Activated naive CD4-positive, alpha-beta T cell treated with anti-CD3 and anti-CD28 coated beads, Interleukin-2, amount 50 U/mL, for 72 hours (primary cell): ENCODE results near the gene FYCO1. TPM values are rescaled to one million over a fixed set of nuclear protein-coding genes. Genes with fewer than 3 reads are reported as not detected.

ENCODE experiments used
- ATAC-seq, 2 donors: fragments of 150-1000 bp; cut with Tn5 transposase; 2 replicates each; pipeline ENCODE4 v1.10.0; 2021; ENCODE audit warnings: mild to moderate bottlenecking in 2 of 2, moderate library complexity in 2 of 2
- DNase-seq, 2 donors: peaks; one replicate each; pipeline ENCODE4 v3.0.0; 2021 to 2022; ENCODE audit warnings: low spot score in 2 of 2
- H3K27ac Mint-ChIP-seq, 2 donors: one replicate each; pipeline ENCODE4 v1.8.0; 2022; ENCODE audit warnings: mild to moderate bottlenecking in 2 of 2, mixed read lengths in 2 of 2
- H3K36me3 Mint-ChIP-seq, 2 donors: one replicate each; pipeline ENCODE4 v1.8.0; 2022; ENCODE audit warnings: mixed read lengths in 2 of 2
- H3K9me3 Mint-ChIP-seq, 2 donors: one replicate each; pipeline ENCODE4 v1.8.0; 2022; ENCODE audit warnings: mixed read lengths in 2 of 2
- total RNA-seq, 2 donors: library from RNA; stranded (reverse); gene quantifications; one replicate each; pipeline ENCODE4 v1.2.3, GENCODE V29; 2022

FYCO1 gene
- total RNA-seq, 2 donors from 2014 or later = 4.4 to 18.1 TPM

- H3K9me3 Mint-ChIP-seq = peaks cover 0 to 4% of the 10 kb centered on the region in 2 donors
- H3K27ac Mint-ChIP-seq = peak overlapping the region; percentile 50 to 86
- DNase-seq (peak; percentile 67 to 69), ATAC-seq (peak; percentile 43 to 74)
- peaks cover 48 to 74% of the 10 kb centered on the region in 2 donors for H3K36me3 Mint-ChIP-seq
These were observed 17.4 kb downstream of the FYCO1 start for GRCh38 chr3:45978006-45978761.

DNA sequence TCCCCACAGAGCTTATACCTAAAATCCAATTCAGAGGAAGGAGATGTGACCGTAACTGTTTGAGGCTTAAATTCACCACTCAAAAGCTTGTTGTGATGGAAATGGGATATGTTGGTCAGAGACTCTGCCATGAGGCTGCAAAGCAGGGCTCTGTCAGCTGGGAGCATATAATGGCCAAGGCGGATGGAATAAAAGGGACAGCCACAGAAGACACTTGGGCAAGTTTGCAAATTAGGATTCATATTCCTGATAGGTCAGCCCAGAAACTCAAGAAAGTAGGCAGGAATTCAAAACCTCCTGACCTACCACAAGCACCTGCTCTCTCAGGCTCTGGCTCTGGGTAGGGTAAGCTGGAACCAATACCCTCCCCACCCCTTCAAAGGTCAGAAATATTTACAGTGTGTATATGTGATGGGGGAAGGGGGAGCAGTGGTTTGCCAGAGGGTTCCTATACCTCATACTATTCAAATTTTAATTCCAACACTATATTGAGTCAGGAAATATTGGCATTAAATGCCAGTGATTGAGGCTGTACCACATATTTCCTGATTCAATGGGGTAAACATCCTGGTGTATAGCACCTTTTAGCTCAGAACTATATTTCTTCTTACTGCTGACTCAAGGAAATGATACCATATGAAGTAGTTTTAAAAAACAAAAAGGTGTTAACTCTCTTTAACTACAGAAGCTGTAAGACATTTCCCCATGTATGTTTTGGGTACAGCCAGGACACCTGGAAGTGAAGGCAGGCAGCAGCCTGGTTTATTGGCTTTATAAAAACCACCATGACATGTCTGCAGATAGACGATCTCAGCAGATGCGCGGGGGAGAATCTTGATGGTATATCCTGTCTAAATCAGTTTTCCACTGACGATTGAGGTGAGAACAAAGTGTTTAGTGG is 19.2 kb downstream of the FYCO1 start:
- peak; percentile 11 to 21 for ATAC-seq
- Mint-ChIP-seq H3K27ac (peak overlapping the region in 1 of 2 donors; percentile 83), H3K9me3 (peaks cover 0 to 4% of the 10 kb centered on the region in 2 donors), H3K36me3 (peaks cover 44 to 79% of the 10 kb centered on the region in 2 donors)
- no peak for DNase-seq

DNA sequence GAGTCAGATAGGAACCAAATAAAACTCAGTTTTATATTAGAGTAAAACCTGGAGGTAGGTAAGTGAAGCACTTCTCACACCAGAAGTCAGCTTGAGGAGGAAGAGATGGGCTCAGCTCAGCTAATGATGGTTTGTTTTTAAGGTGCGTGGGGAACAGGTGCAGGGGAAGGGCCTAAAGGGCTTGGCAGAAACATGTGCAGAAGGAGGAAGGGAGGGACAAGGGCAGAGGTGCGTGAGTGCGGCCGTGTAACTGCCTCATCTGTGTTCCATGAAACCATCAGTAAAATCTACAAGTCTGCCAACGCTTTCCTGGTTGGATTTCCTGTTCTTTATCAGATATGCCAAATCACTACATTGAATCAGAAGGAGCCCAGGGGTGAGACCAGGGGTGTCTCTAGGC is 19.9 kb downstream of the FYCO1 start:
- ATAC-seq = peak in 1 of 2 donors; percentile 25
- H3K27ac Mint-ChIP-seq = peak overlapping the region; percentile 58 to 83
- H3K36me3 Mint-ChIP-seq = peaks cover 45 to 80% of the 10 kb centered on the region in 2 donors
- H3K9me3 Mint-ChIP-seq = peaks cover 0 to 4% of the 10 kb centered on the region in 2 donors
- DNase-seq = no peak

DNA sequence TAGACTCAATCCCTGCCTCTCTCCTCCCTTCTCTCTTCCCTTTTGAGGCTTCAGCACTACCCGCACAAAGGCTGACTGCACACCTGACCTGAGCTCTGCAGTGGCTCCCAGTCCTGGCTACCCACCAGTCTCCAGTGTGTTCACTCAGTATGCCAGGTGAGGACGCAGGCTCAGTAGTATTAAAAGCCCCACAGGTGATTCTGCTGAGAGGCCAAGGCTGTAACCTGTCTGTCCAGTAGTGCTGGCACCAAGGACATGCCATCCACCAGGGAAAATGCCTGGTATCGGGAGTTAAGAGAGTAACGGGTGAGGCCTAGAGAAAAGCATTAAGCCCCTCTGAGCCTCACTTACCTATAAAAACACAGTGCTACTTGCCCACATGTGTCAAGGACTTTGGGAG is 20.9 kb downstream of the FYCO1 start:
- peaks cover 50 to 74% of the 10 kb centered on the region in 2 donors for H3K36me3 Mint-ChIP-seq
- H3K9me3 Mint-ChIP-seq = peaks cover 0 to 4% of the 10 kb centered on the region in 2 donors
- DNase-seq (no peak), ATAC-seq (no peak)
- peak overlapping the region in 1 of 2 donors; percentile 18 for H3K27ac Mint-ChIP-seq

DNA sequence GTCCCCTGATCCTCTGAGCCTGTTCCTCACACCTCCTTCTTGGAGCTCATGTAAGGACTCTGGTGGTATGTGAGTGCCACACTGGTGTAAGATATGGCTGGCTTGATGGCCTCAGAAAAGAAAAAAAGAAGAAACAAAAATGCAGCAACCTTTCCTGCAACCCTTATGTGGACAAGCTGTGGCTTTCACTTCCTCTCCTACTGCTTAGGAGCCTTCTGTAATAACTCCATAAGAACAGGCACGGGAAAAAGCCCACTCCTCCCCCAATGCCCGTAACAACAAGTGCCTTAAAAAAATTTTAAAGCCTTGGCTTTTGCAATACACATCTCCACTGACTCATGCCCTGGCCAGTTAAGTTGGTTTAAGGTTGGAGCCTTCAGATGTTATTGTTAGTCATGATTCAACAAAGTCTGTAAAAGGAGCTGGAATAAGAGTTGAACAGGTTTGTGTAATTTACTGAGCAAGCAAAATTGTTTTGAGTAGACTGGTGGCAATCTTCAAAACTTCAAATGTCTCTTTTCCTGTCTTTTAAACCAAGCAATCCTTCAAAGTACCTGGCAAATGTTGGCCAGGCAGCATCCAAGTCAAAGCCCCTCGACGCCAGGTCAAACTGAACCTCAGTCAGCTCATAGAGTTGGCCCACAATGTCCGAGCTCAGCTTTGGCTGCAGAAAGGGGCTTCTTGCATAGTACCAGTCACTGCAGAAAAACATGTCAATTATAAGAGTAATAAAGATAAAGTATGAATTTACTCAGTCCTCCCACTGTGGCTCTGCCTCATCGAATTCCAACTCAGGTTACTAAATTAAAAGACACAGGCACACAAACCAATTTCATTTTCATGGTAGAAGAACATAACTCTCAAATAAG is 22.9 kb downstream of the FYCO1 start:
- Mint-ChIP-seq H3K27ac (no peak overlapping the region), H3K9me3 (no peaks in the 10 kb centered on the region), H3K36me3 (peaks cover 42 to 72% of the 10 kb centered on the region in 2 donors)
- ATAC-seq (peak; percentile 49 to 72), DNase-seq (no peak)

DNA sequence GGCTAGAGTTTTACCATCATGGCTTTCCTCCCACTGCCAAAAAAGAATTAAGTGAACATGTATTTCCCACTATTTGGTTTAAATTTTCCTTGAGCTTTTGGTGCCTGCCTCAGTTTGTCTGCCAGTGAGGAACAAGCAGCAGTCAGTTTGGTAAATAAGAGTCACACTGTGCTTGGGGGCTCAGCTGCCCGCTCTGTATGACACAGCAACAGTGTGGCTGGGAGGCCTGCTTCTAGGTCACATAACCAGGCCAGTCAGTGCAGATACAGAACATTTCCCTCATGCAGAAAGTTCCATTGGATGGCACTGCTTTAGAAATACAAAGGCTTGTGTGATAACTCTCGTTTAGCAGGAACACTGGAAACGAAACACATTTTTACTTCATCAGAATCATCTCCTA is 25.7 kb downstream of the FYCO1 start:
- Mint-ChIP-seq H3K36me3 (peaks cover 45 to 70% of the 10 kb centered on the region in 2 donors), H3K9me3 (no peaks in the 10 kb centered on the region), H3K27ac (no peak overlapping the region)
- ATAC-seq = no peak
- no peak for DNase-seq

DNA sequence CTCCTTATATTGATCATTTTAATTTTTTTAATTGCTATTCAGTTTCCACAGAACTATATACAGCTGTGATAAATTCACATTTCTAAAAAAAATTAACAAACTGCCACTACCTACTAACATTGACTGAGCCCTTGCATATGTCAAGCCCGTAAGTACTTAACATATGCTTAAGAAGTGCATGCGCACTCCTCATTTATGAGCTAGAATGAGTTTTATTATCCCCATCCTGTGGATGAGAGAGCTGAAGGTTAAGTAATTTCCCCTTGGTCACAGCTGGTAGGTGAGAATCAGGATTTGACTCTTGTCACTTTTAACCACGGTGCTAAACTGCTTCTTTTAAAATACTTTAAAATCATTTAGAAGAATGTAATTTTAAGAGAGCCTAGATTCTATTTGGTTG is 26.5 kb downstream of the FYCO1 start:
- no peak for ATAC-seq
- peaks cover 49 to 69% of the 10 kb centered on the region in 2 donors for H3K36me3 Mint-ChIP-seq
- H3K27ac Mint-ChIP-seq = peak overlapping the region in 1 of 2 donors; percentile 9
- DNase-seq = no peak
- H3K9me3 Mint-ChIP-seq = no peaks in the 10 kb centered on the region

- H3K27ac Mint-ChIP-seq = no peak overlapping the region
- H3K9me3 Mint-ChIP-seq = no peaks in the 10 kb centered on the region
- ATAC-seq (no peak), DNase-seq (no peak)
- H3K36me3 Mint-ChIP-seq = peaks cover 49 to 71% of the 10 kb centered on the region in 2 donors
These were observed 26.9 kb downstream of the FYCO1 start for GRCh38 chr3:45968706-45969105.

DNA sequence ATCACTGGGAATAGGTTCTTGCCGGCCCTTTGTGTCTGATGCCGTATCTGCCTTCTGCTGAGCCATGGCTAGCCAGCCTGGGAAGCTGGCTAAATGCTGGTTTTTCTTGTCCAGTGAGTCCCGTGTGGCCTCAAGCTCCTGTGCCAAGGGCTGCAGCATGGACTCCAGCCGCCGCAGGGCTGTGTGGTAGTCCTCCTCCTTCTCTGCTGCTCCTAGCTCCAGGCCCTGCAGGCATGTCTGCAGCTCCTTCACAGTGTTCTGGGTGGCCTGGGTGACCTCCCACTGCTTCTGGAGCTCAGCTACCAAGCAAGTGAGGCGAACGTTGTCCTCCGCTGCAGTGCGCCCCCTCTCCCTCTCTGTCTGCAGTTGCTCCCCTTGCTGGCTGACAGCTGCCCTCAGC is 27.5 kb downstream of the FYCO1 start:
- ATAC-seq (no peak), DNase-seq (no peak)
- Mint-ChIP-seq H3K36me3 (peaks cover 55 to 72% of the 10 kb centered on the region in 2 donors), H3K9me3 (no peaks in the 10 kb centered on the region), H3K27ac (no peak overlapping the region)

- Mint-ChIP-seq H3K36me3 (peaks cover 59 to 72% of the 10 kb centered on the region in 2 donors), H3K9me3 (no peaks in the 10 kb centered on the region), H3K27ac (no peak overlapping the region)
- no peak for DNase-seq
- ATAC-seq = no peak
These were observed 27.9 kb downstream of the FYCO1 start for GRCh38 chr3:45967724-45968123.

GRCh38 chr3:45966950-45967640 is 28.5 kb downstream of the FYCO1 start:
- Mint-ChIP-seq H3K9me3 (no peaks in the 10 kb centered on the region), H3K36me3 (peaks cover 63 to 68% of the 10 kb centered on the region in 2 donors), H3K27ac (peak overlapping the region in 1 of 2 donors; percentile 47)
- no peak for ATAC-seq
- no peak for DNase-seq

DNA sequence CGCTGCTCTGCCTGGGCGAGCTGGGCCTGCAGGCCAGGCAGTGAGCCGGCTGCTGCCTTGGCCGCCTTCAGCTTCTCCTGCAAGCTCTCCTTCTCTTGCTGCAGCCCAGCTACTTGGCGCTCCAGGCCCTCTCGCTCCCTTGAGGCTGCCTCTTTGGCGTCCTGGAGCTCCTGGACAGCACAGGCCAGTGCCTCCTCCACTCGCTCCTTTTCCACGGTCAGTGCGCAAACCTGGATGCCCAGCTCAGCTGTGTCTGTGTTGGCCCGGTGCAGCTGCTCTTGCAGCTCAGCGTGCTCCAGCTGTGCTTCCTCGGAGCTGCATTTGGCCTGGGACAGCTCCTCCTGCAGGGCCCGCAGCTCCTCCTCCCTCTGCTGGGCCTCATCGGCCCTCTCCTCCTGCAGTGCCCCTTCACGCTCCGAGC is 29.2 kb downstream of the FYCO1 start:
- H3K9me3 Mint-ChIP-seq = no peaks in the 10 kb centered on the region
- DNase-seq = no peak
- H3K27ac Mint-ChIP-seq = peak overlapping the region in 1 of 2 donors; percentile 47
- H3K36me3 Mint-ChIP-seq = peaks cover 60 to 68% of the 10 kb centered on the region in 2 donors
- no peak for ATAC-seq

GRCh38 chr3:45965653-45966052 is 30.0 kb downstream of the FYCO1 start:
- ATAC-seq (peak in 1 of 2 donors; percentile 9), DNase-seq (no peak)
- H3K36me3 Mint-ChIP-seq = peaks cover 59 to 68% of the 10 kb centered on the region in 2 donors

DNA sequence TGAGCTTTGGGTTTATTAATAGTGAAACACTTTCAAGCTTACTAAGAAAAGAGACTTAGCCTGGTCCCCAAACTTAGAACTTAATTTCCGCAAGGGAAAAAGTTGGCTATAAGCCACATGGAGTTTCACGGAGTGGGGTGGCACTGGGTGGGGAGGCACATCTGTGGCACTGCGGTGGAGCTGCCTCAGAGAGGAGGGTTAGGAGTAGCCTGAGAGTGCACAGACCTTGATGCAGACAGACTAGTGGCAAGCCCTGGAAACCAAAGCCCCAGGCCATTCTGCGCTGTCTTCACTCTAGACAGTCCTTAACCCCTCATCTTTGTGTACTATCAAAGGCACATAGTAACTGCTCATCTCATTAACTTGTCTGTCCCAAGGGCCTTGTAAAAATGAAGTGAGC is 30.4 kb downstream of the FYCO1 start:
- ATAC-seq (peak; percentile 13 to 39), DNase-seq (no peak)
- Mint-ChIP-seq H3K27ac (peak overlapping the region; percentile 36 to 63), H3K9me3 (peaks cover 0 to 5% of the 10 kb centered on the region in 2 donors), H3K36me3 (peaks cover 58 to 70% of the 10 kb centered on the region in 2 donors)

More at GRCh38 chr3:45965653-45966052, 30.0 kb downstream of the FYCO1 start:
- Mint-ChIP-seq H3K27ac (peak overlapping the region; percentile 22 to 63), H3K9me3 (peaks cover 0 to 4% of the 10 kb centered on the region in 2 donors)

DNA sequence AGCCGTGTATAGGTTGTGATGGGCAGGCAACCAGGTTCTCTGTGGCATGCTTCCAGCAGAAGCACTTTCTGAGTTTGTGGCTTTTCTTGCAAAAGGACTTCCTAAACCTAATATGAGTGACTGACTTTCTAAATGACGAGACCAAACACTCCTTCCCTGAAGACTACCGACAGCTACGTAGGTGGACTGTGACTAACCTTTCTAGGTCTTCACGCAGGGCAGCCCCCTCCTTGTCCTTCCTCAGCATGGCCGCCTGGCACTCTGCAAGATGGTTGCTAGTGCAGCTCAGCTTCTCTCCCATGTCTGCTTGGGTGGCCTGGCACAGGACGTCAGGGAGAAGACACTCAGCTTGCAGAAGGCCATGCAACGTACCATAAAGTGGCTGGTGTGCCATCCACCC is 31.5 kb downstream of the FYCO1 start:
- Mint-ChIP-seq H3K27ac (peak overlapping the region in 1 of 2 donors; percentile 63), H3K36me3 (peaks cover 65 to 75% of the 10 kb centered on the region in 2 donors), H3K9me3 (peaks cover 0 to 5% of the 10 kb centered on the region in 2 donors)
- DNase-seq (peak in 1 of 2 donors; percentile 61), ATAC-seq (peak; percentile 86 to 91)
